ENCODE results near the gene LRRC32. TPM values are rescaled to one million over a fixed set of nuclear protein-coding genes. Genes with fewer than 3 reads are reported as not detected.
A peak's percentile ranks its signal among the peaks of the same experiment; 100 is the strongest.

LRRC32 gene
- total RNA-seq, 4 donors from 2014 or later, result 22.7 to 37.6 (median 31.1) TPM

DNA sequence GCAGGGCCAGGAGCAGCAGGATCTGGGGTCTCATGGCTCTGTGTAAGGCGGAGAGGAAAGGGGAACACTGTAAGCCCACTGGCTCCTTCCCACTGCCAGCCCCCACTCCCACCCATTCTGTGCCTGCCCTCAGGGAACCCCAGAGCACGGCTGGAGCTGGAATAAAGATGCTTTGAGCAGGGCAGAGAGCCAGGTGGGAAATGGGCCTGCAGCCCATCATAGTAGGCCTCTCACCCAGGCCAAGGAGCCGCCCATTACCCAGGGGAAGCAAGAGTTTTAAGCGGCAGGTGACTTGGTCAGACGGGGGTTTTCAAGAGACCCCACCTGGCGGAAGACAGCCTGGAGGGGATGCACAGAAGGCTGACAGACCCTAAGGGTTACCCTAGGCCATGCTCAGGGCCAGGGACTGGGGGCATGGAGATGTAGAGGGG, 4.6 kb downstream of the LRRC32 start:
- no peak for ATAC-seq
- no peak for TF ChIP-seq EP300 (IDR thresholded peaks at IDR 0.05)
- TF ChIP-seq, protein P1, sequence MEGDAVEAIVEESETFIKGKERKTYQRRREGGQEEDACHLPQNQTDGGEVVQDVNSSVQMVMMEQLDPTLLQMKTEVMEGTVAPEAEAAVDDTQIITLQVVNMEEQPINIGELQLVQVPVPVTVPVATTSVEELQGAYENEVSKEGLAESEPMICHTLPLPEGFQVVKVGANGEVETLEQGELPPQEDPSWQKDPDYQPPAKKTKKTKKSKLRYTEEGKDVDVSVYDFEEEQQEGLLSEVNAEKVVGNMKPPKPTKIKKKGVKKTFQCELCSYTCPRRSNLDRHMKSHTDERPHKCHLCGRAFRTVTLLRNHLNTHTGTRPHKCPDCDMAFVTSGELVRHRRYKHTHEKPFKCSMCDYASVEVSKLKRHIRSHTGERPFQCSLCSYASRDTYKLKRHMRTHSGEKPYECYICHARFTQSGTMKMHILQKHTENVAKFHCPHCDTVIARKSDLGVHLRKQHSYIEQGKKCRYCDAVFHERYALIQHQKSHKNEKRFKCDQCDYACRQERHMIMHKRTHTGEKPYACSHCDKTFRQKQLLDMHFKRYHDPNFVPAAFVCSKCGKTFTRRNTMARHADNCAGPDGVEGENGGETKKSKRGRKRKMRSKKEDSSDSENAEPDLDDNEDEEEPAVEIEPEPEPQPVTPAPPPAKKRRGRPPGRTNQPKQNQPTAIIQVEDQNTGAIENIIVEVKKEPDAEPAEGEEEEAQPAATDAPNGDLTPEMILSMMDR (IDR thresholded peaks at IDR 0.05), result no peak
- TF ChIP-seq POLR2AphosphoS5 (IDR thresholded peaks at IDR 0.05), result no peak
- no peak for TF ChIP-seq POLR2A (IDR thresholded peaks at IDR 0.05)
- 80% methylated on average over 1 of the region's 6 CpGs for WGBS, 2 donors (ENCODE audit: low coverage in 1 of 2)
- Histone ChIP-seq H3K9me3 (no peaks in the 10 kb centered on the region), H3K4me1 (peaks cover 0 to 30% (median 4%) of the 10 kb centered on the region in 3 donors), H3K4me3 (peak overlapping the region in 1 of 2 donors; percentile 68), H3K36me3 (peaks cover 0 to 12% of the 10 kb centered on the region in 2 donors), H3K27ac (peak overlapping the region in 3 of 4 donors; percentile 35 to 74 (median 54)), H3K27me3 (peaks cover 22% of the 10 kb centered on the region)

DNA sequence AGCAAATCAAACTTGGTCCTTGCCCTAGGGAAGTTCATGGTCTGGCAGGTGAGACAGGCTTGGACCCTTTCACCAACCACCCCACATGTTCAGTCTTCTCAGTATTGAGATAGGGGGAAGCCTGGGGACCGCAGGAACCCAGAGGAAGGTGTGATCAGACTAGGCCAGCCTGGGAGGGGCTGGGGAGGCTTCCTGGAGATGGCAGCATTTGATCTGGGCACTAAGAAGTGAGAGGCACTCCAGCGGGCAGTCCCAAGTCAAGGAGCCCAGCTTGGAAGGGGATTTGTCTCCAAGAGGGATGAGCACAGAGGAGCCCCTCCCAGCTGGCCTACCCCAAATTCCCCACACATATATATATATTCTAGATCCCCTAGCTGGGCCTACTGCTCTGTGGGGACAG, 5.4 kb downstream of the LRRC32 start:
- peaks cover 0 to 22% (median 0%) of the 10 kb centered on the region in 3 donors for H3K4me1 ChIP-seq
- TF ChIP-seq, protein P1 (IDR thresholded peaks at IDR 0.05), result no peak
- TF ChIP-seq POLR2A (IDR thresholded peaks at IDR 0.05) (no peak), POLR2AphosphoS5 (IDR thresholded peaks at IDR 0.05) (no peak), EP300 (IDR thresholded peaks at IDR 0.05) (no peak)
- H3K4me3 ChIP-seq, result no peak overlapping the region
- no peaks in the 10 kb centered on the region for H3K9me3 ChIP-seq
- peaks cover 14% of the 10 kb centered on the region for H3K27me3 ChIP-seq
- H3K36me3 ChIP-seq, result peaks cover 0 to 18% of the 10 kb centered on the region in 2 donors
- ATAC-seq, result no peak
- 50% methylated on average over 1 of the region's 2 CpGs; no CpG with 5 or more reads in 1 of the 2 donors for WGBS, 2 donors (ENCODE audit: low coverage in 1 of 2)
- H3K27ac ChIP-seq, result peak overlapping the region in 3 of 4 donors; percentile 2 to 74 (median 50)

DNA sequence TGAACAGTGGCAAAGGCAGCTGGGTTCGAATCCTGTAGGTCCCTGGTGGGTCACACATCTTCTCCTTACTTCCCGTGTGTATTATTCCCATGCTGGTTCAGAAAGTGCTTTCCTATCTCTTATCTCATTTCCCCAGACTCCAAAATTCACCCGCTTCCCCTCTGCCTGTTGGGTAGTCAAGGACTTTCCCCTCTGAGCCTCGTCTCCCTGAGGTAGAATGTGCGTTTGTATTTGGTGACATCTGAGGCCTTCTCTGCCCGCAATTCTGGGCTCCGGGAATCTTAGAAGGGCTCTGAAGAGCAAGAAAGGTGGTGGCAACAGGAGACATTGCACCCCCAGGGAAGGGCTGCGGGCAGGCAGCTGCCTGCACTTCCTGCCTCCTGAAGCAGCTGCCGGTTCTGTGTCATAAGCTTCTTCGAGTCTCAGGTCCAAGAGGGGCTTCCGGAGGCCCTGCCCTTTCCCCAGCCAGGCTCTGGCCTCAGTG, 5.9 kb downstream of the LRRC32 start:
- no peak for ATAC-seq
- peaks cover 0 to 24% of the 10 kb centered on the region in 2 donors for H3K36me3 ChIP-seq
- WGBS, 2 donors (ENCODE audit: low coverage in 1 of 2), result 65 to 79% methylated on average over 3 to 6 of the region's 11 CpGs
- H3K27me3 ChIP-seq, result peaks cover 8% of the 10 kb centered on the region
- H3K9me3 ChIP-seq, result no peaks in the 10 kb centered on the region
- H3K4me3 ChIP-seq, result no peak overlapping the region
- peaks cover 0 to 17% (median 0%) of the 10 kb centered on the region in 3 donors for H3K4me1 ChIP-seq
- TF ChIP-seq EP300 (IDR thresholded peaks at IDR 0.05) (no peak), POLR2A (IDR thresholded peaks at IDR 0.05) (no peak), POLR2AphosphoS5 (IDR thresholded peaks at IDR 0.05) (no peak)
- TF ChIP-seq, protein P1 (IDR thresholded peaks at IDR 0.05), result no peak
- peak overlapping the region in 3 of 4 donors; percentile 2 to 74 (median 50) for H3K27ac ChIP-seq

DNA sequence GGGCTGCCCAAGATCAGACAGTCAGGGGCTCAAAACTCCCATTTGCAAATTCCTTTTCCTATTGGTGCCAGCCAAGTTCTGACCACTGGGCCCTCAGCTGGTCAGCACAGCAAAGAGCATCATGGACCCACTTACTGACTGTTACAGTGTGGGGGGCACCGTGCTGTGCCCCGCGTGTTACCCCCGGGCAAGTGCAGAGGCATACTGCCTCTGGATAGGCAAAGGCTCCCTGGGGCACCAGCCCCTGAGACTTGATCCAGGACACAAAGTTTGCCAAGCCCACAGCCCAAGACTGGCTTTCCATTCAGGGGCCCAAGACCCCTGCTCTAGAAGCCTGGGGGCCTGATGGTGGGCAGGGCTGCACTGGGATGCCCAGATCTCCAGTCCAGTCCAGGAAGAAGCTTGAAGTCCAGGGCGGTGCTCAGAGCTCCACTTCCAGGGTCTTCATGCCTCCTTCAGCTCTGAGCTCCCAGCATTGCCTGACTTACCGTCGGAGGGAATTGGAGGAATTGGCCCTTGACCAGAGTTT, 6.6 kb downstream of the LRRC32 start:
- Histone ChIP-seq H3K27me3 (peaks cover 7% of the 10 kb centered on the region), H3K4me3 (no peak overlapping the region), H3K36me3 (peaks cover 0 to 30% of the 10 kb centered on the region in 2 donors), H3K4me1 (peaks cover 0 to 16% (median 0%) of the 10 kb centered on the region in 3 donors), H3K27ac (no peak overlapping the region), H3K9me3 (no peaks in the 10 kb centered on the region)
- ATAC-seq, result no peak
- 60% methylated on average over 2 of the region's 7 CpGs; no CpG with 5 or more reads in 1 of the 2 donors for WGBS, 2 donors (ENCODE audit: low coverage in 1 of 2)
- no peak for TF ChIP-seq EP300 (IDR thresholded peaks at IDR 0.05)
- no peak for TF ChIP-seq POLR2AphosphoS5 (IDR thresholded peaks at IDR 0.05)
- TF ChIP-seq, protein P1 (IDR thresholded peaks at IDR 0.05), result no peak
- TF ChIP-seq POLR2A (IDR thresholded peaks at IDR 0.05), result no peak

DNA sequence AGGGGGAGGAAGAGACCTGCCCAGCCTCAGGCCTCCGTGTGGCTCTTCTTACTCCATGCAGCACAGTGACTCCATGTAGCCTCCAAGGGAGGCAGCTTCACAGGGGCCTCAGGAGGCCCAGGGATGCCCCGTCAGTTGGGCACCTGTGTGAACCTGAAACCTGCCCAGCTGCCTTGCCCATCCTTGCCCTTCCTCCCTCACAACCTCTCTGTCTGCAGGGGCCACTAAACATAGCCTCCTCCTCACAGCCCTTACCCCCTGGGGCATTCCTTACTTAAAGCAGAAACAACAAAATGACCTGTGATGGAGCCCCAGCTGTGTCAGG, 7.1 kb downstream of the LRRC32 start:
- Histone ChIP-seq H3K27ac (no peak overlapping the region), H3K36me3 (peaks cover 0 to 35% of the 10 kb centered on the region in 2 donors), H3K9me3 (no peaks in the 10 kb centered on the region), H3K27me3 (peaks cover 7% of the 10 kb centered on the region), H3K4me1 (peaks cover 0 to 16% (median 0%) of the 10 kb centered on the region in 3 donors), H3K4me3 (no peak overlapping the region)
- no peak for ATAC-seq
- TF ChIP-seq, protein P1 (IDR thresholded peaks at IDR 0.05), result no peak
- TF ChIP-seq POLR2AphosphoS5 (IDR thresholded peaks at IDR 0.05), result no peak
- no peak for TF ChIP-seq POLR2A (IDR thresholded peaks at IDR 0.05)
- no peak for TF ChIP-seq EP300 (IDR thresholded peaks at IDR 0.05)
- WGBS, 2 donors (ENCODE audit: low coverage in 1 of 2), result 60% methylated on average over 1 of the region's 2 CpGs
